Renal cortical epithelial cell (primary cell): Measurements from ENCODE around the gene STAM. TPM values are rescaled to one million over a fixed set of nuclear protein-coding genes. Genes with fewer than 3 reads are reported as not detected.

ENCODE experiments used
- DNase-seq: peaks from one replicate; pipeline ENCODE4 v3.0.0-alpha.2; 2011; ENCODE audit warnings: low read depth
- total RNA-seq: library from RNA; depleted of rRNA; stranded (reverse); fragments of >200 nt; gene quantifications from 2 replicates; pipeline ENCODE4 v1.2.3, GENCODE V29; 2014

STAM gene
- total RNA-seq, 1 donor from 2014 or later, result 37.9 TPM

GRCh38 chr10:17647326-17647725, 3.4 kb downstream of the STAM start:
- DNase-seq, result no peak

- DNase-seq, result no peak
These were observed 4.5 kb downstream of the STAM start for GRCh38 chr10:17648243-17649035.

- no peak for DNase-seq
These were observed 5.1 kb downstream of the STAM start for GRCh38 chr10:17649052-17649451.

DNA sequence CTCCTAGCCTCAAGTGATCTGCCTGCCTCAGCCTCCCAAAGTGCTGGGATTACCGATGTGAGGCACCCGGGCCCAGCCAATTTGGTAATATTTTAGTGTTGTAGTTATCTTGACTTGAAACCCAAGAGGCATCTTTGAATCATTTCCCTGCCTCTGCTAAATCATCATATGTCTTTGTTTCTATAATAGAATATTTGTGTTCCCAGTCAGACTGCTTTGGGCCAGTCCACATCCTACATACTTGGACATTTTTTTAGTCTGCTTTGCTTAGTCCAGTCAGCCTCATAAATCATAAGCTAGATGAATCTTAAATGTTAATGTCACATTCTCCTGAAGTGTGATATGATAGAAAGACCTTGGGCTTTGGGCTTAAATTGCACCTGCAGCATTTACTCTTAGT, 5.9 kb downstream of the STAM start:
- no peak for DNase-seq

DNA sequence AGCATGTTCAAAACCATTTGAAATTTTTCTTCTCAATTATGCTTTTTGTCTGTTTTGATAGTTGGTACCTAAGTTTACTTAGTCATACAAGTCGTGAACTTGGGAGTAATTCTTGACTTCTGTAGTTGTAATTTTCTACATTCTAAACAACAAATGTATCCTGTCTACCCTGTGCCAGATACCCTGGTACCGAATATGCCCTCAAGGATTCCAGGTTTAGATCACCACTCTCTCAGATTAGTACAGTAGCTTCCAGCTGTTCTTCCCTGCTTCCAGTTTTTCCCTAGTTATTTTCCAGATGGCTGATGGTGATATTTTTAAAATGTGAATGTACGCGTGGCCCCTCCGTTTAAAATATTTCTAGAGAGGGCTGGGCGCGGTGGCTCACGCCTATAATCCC, 6.5 kb downstream of the STAM start:
- no peak for DNase-seq

DNA sequence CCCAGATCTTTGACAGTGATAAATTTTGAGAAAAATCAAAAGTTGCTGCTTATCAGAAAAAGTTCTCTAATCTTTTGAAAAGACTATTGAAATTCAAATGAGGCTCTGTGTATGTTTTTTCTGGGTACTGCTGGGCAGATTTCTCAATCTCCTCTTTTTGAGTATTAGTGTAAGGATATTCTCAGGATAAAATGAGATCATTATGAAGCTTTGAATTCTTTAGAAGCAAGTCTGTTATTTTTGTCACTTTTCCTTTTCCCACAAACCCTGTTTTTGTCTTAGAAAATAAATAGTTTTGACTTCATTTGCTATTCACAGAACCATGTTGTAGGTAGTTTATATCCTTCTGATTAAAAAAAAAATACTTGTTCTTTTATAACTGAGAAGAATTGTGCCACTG, 7.9 kb downstream of the STAM start:
- no peak for DNase-seq

DNA sequence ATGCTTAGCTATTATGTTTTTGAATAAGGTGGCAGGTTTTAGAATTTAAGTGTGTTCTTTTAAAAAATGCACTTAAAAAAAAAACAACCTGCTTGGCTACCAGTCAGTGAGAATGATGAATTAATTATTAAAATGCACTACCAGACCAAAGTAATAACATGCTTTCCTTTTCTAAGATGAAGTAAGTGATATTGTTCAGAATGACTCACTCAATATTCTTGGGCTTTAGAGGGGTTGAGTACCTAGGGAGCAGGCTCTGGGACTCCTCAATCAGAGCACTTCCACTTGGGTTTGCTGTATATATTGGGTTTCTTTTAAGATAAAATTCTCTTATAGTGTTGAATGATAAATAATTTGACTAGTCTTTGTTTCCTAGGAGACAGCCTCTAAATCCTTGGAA, 8.6 kb downstream of the STAM start:
- no peak for DNase-seq

DNA sequence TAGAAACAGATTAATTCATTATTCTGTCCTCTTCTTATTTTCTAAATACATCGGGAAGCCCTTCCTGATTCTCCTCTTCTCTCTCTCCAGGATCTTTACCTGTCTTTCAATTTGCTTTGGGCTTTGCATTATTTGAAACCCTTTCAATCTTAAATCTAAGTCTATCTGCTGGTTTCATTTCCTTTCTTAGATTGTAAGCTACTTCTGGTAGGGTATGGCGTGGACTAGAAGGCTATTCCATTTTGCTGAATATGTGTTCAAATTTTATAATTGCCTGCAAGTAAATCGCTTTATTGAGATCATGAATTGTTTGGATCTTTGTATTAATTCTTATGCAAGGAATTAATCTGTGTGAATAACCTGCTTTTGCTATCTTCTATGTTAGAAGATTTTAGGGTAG, 11.1 kb downstream of the STAM start:
- no peak for DNase-seq

DNA sequence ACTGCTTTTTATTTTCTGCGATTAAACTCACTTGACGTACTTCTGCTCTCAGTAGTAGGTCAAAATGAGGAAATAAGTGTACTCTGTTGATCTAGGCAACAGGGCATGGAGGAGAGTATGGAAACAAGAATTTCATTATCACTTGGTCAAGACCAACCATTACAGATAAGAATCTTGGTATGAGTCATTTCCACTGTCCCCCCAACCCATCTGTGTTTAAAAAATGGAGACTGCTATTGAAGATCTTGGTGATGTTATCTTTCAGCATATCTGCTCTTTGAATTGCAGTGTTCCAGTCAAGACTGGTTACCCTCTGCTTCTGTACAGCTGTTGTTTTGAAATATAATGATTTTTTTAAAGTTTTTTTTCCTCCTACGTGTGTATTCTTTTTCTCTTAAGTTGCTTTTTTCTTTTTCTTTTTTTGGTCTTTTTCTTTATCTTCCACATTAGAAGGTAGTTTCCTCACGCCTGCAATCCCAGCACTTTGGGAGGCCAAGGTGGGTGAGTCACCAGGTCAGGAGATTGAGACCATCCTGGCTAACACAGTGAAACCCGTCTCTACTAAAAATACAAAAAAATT, 11.7 kb downstream of the STAM start:
- peak; percentile 57 for DNase-seq

- no peak for DNase-seq
These were observed 13.2 kb downstream of the STAM start for GRCh38 chr10:17657103-17657500.

DNA sequence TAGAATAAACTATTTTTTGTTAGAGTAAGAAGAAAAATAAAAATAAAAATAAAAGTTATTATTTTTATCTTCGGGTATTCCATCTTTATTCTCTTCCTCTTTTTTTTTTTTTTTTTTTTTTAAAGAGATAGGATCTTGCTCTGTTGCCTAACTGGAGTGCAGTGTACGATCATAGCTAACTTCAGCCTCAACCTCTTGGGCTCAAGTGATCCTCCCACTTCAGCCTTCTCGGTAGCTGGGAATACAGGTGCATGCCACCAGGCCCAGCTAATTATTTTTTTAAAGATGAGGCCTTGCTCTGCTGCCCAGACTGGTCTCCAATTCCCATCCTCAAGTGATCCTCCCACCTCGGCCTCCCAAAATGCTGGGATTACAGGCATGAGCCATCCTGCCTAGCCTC, 15.4 kb downstream of the STAM start:
- no peak for DNase-seq

- no peak for DNase-seq
These were observed 17.0 kb downstream of the STAM start for GRCh38 chr10:17660921-17661320.

GRCh38 chr10:17661510-17661909, 17.6 kb downstream of the STAM start:
- DNase-seq, result no peak

- no peak for DNase-seq
These were observed 18.5 kb downstream of the STAM start for GRCh38 chr10:17662193-17663138.

DNA sequence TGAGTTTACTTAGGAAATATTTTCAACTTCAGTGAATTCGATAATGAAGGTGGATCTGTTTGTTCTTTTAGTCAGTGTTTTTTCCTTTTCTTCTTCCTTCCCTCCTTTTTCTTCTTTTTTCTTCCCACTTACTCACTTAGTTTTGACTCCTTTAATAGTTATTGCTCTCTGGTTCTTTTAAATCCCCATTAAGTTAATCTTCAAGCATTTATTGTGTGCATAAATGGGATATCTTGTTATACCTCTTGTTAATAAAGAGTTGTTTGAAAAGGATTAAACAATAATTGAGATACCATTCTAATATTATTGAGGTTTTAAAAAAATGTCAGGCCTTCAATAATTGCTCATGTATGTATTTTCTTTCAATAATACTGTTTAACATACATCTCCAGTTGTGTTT, 19.5 kb downstream of the STAM start:
- no peak for DNase-seq

DNA sequence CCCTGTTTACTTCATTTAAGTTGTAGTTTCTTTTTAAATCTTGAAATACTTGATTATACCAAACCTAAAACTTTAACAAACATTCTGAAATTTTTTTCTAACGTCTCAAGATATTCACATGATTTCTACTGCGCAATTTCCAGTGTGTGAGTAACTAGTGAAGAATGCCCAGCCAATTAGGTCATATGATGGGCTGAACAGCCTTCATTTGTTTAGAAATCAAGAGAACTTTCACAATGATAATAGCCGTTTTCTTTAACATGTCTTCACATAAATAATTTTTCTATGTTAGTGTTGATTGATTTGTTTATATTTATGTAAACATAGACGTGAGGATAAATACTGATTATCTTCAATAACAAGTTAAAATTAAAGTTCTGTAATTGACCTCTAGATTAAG, 21.8 kb downstream of the STAM start:
- peak; percentile 93 for DNase-seq

GRCh38 chr10:17668435-17669184, 24.7 kb downstream of the STAM start:
- no peak for DNase-seq

- no peak for DNase-seq
These were observed 25.4 kb downstream of the STAM start for GRCh38 chr10:17669185-17669872.

DNA sequence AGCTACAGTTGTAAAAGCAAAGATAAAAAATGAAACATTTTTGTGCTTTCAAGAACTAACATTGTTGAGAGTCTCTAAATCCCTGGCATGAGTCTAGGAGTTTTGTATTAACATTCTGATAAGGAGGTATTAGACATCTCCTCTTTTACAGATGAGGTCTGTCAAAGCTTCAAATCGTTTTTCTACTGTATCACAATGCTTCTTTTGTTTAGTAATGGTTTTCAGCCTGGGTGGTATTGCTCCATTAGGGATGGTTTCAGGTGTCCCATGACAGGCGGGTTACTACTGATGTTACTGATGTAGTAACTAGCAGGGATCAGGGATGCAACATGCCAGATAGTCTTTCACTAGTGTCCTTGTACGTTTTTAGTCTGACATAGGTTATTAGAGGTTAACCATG, 27.4 kb downstream of the STAM start:
- no peak for DNase-seq

DNA sequence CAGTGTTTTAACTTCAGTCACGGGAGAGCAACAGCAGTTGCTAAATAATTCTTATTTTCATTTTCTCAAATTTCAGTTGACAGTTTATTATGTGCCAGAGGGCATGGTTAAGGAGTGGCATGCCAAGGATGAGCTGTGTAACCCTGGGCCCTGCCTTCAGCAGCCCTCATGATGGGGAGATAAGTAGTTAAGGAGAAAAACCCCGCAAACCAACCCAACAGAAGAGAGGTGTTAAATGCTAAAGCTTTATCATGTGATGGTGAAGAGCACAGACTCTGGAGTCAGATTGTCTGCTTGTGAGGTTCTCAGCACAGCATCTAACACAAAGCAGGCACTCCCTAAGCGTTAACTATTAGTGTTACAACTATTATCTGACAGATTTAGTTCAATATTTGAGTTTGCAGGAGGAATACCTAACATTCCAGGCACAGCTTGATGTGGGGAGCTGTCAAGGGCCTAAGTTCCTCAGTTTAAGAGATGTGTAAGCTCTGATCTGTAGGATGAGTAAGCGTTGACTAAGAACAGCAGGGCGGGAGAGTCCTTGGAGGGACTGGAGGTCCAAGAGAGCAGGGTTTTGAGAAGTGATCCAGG, 29.6 kb downstream of the STAM start:
- peak; percentile 77 for DNase-seq

GRCh38 chr10:17674566-17674965, 30.6 kb downstream of the STAM start:
- no peak for DNase-seq
